ENCODE measurements around the gene LHX3. TPM values are rescaled to one million over a fixed set of nuclear protein-coding genes. Genes with fewer than 3 reads are reported as not detected.

Gene LHX3
- total RNA-seq, 6 experiments from 2014 or later, result not detected

GRCh38 chr9:136177224-136177623 lies 27.7 kb downstream of the LHX3 start:
- Mint-ChIP-seq H3K4me1 (ENCODE audit: low read depth) (no peaks in the 10 kb centered on the region), H3K4me3 (no peak overlapping the region), H3K9me3 (no peaks in the 10 kb centered on the region), H3K36me3 (ENCODE audit: low read depth) (no peaks in the 10 kb centered on the region), H3K27ac (no peak overlapping the region), H3K27me3 (ENCODE audit: insufficient read depth) (peaks cover 32% of the 10 kb centered on the region)
- TF ChIP-seq CTCF (IDR thresholded peaks at IDR 0.05), result no peak
- no peak for DNase-seq

- H3K4me1 Mint-ChIP-seq (ENCODE audit: low read depth), result no peaks in the 10 kb centered on the region
- no peaks in the 10 kb centered on the region for H3K36me3 Mint-ChIP-seq (ENCODE audit: low read depth)
- no peaks in the 10 kb centered on the region for H3K9me3 Mint-ChIP-seq
- H3K4me3 Mint-ChIP-seq, result no peak overlapping the region
- no peak for DNase-seq
- no peak for TF ChIP-seq CTCF (IDR thresholded peaks at IDR 0.05)
- H3K27me3 Mint-ChIP-seq (ENCODE audit: insufficient read depth), result peaks cover 36% of the 10 kb centered on the region
- H3K27ac Mint-ChIP-seq, result no peak overlapping the region
Measured at GRCh38 chr9:136175616-136176197, 29.2 kb downstream of the LHX3 start.

GRCh38 chr9:136174779-136175615 lies 29.9 kb downstream of the LHX3 start:
- DNase-seq, result no peak
- Mint-ChIP-seq H3K36me3 (ENCODE audit: low read depth) (no peaks in the 10 kb centered on the region), H3K4me1 (ENCODE audit: low read depth) (no peaks in the 10 kb centered on the region), H3K9me3 (no peaks in the 10 kb centered on the region), H3K4me3 (no peak overlapping the region), H3K27me3 (ENCODE audit: insufficient read depth) (peaks cover 31% of the 10 kb centered on the region), H3K27ac (no peak overlapping the region)
- TF ChIP-seq CTCF (IDR thresholded peaks at IDR 0.05), result no peak

GRCh38 chr9:136173648-136174290 lies 31.2 kb downstream of the LHX3 start:
- DNase-seq, result no peak
- H3K9me3 Mint-ChIP-seq, result no peaks in the 10 kb centered on the region
- TF ChIP-seq CTCF (IDR thresholded peaks at IDR 0.05), result no peak
- no peak overlapping the region for H3K27ac Mint-ChIP-seq
- peaks cover 37% of the 10 kb centered on the region for H3K27me3 Mint-ChIP-seq (ENCODE audit: insufficient read depth)
- H3K36me3 Mint-ChIP-seq (ENCODE audit: low read depth), result no peaks in the 10 kb centered on the region
- no peak overlapping the region for H3K4me3 Mint-ChIP-seq
- no peaks in the 10 kb centered on the region for H3K4me1 Mint-ChIP-seq (ENCODE audit: low read depth)

- H3K27me3 Mint-ChIP-seq (ENCODE audit: insufficient read depth), result peaks cover 46% of the 10 kb centered on the region
- H3K36me3 Mint-ChIP-seq (ENCODE audit: low read depth), result no peaks in the 10 kb centered on the region
- DNase-seq, result no peak
- no peak for TF ChIP-seq CTCF (IDR thresholded peaks at IDR 0.05)
- H3K4me1 Mint-ChIP-seq (ENCODE audit: low read depth), result no peaks in the 10 kb centered on the region
- H3K4me3 Mint-ChIP-seq, result no peak overlapping the region
- no peaks in the 10 kb centered on the region for H3K9me3 Mint-ChIP-seq
- H3K27ac Mint-ChIP-seq, result no peak overlapping the region
Measured at GRCh38 chr9:136172412-136173079, 32.4 kb downstream of the LHX3 start.

Measured in HFFc6 (cell line).